ENCODE data around the gene KRTAP4-4.
"Not testable (repeated sequence)": the region's sequence is repeated elsewhere in the genome, so short reads cannot be mapped to it uniquely, and the experiment has no call there.

The KRTAP4-4 gene

GRCh38 chr17:41123292-41123990, 37.1 kb downstream of the KRTAP4-4 start:
- H3K4me1 ChIP-seq (ENCODE audit: control insufficient read depth, insufficient read depth, low read length); H3K27me3 ChIP-seq (ENCODE audit: control insufficient read depth, insufficient read depth, low read length); H3K9ac ChIP-seq (ENCODE audit: low read depth, low read length); H3K4me3 ChIP-seq (ENCODE audit: low read depth, low read length); H3K9me3 ChIP-seq (ENCODE audit: control insufficient read depth, insufficient read depth, low read length); H3K36me3 ChIP-seq (ENCODE audit: control insufficient read depth, insufficient read depth, low read length): not testable (repeated sequence)

GRCh38 chr17:41121742-41122141, 38.8 kb downstream of the KRTAP4-4 start:
- H3K36me3 ChIP-seq (ENCODE audit: control insufficient read depth, insufficient read depth, low read length) = no peaks in the 10 kb centered on the region
- no peak overlapping the region for H3K9ac ChIP-seq (ENCODE audit: low read depth, low read length)
- H3K9me3 ChIP-seq (ENCODE audit: control insufficient read depth, insufficient read depth, low read length) = no peaks in the 10 kb centered on the region
- no peaks in the 10 kb centered on the region for H3K27me3 ChIP-seq (ENCODE audit: control insufficient read depth, insufficient read depth, low read length)
- H3K4me3 ChIP-seq (ENCODE audit: low read depth, low read length) = no peak overlapping the region
- H3K4me1 ChIP-seq (ENCODE audit: control insufficient read depth, insufficient read depth, low read length) = no peaks in the 10 kb centered on the region

- not testable (repeated sequence) for H3K9me3 ChIP-seq (ENCODE audit: control insufficient read depth, insufficient read depth, low read length); H3K4me3 ChIP-seq (ENCODE audit: low read depth, low read length); H3K9ac ChIP-seq (ENCODE audit: low read depth, low read length); H3K36me3 ChIP-seq (ENCODE audit: control insufficient read depth, insufficient read depth, low read length); H3K4me1 ChIP-seq (ENCODE audit: control insufficient read depth, insufficient read depth, low read length); H3K27me3 ChIP-seq (ENCODE audit: control insufficient read depth, insufficient read depth, low read length)
Measured at GRCh38 chr17:41119696-41120690, 40.6 kb downstream of the KRTAP4-4 start.

- no peaks in the 10 kb centered on the region for H3K9me3 ChIP-seq (ENCODE audit: control insufficient read depth, insufficient read depth, low read length)
- no peaks in the 10 kb centered on the region for H3K27me3 ChIP-seq (ENCODE audit: control insufficient read depth, insufficient read depth, low read length)
- no peak overlapping the region for H3K4me3 ChIP-seq (ENCODE audit: low read depth, low read length)
- no peaks in the 10 kb centered on the region for H3K4me1 ChIP-seq (ENCODE audit: control insufficient read depth, insufficient read depth, low read length)
- H3K36me3 ChIP-seq (ENCODE audit: control insufficient read depth, insufficient read depth, low read length) = no peaks in the 10 kb centered on the region
- H3K9ac ChIP-seq (ENCODE audit: low read depth, low read length) = no peak overlapping the region
Measured at GRCh38 chr17:41118721-41119120, 41.8 kb downstream of the KRTAP4-4 start.

GRCh38 chr17:41117846-41118386, 42.6 kb downstream of the KRTAP4-4 start, which contains the start of gene KRTAP4-11:
TSS of gene KRTAP4-11 (minus strand) at chr17:41118373. CDS start at chr17:41118315, 58 bp downstream.
- not testable (repeated sequence) for H3K36me3 ChIP-seq (ENCODE audit: control insufficient read depth, insufficient read depth, low read length); H3K4me1 ChIP-seq (ENCODE audit: control insufficient read depth, insufficient read depth, low read length); H3K9ac ChIP-seq (ENCODE audit: low read depth, low read length); H3K9me3 ChIP-seq (ENCODE audit: control insufficient read depth, insufficient read depth, low read length); H3K27me3 ChIP-seq (ENCODE audit: control insufficient read depth, insufficient read depth, low read length); H3K4me3 ChIP-seq (ENCODE audit: low read depth, low read length)

- no peaks in the 10 kb centered on the region for H3K27me3 ChIP-seq (ENCODE audit: control insufficient read depth, insufficient read depth, low read length)
- no peak overlapping the region for H3K4me3 ChIP-seq (ENCODE audit: low read depth, low read length)
- H3K4me1 ChIP-seq (ENCODE audit: control insufficient read depth, insufficient read depth, low read length) = no peaks in the 10 kb centered on the region
- peaks cover 6% of the 10 kb centered on the region for H3K9me3 ChIP-seq (ENCODE audit: control insufficient read depth, insufficient read depth, low read length)
- H3K36me3 ChIP-seq (ENCODE audit: control insufficient read depth, insufficient read depth, low read length) = no peaks in the 10 kb centered on the region
- no peak overlapping the region for H3K9ac ChIP-seq (ENCODE audit: low read depth, low read length)
Measured at GRCh38 chr17:41116297-41116696, 44.3 kb downstream of the KRTAP4-4 start.

- no peak overlapping the region for H3K9ac ChIP-seq (ENCODE audit: low read depth, low read length)
- H3K4me1 ChIP-seq (ENCODE audit: control insufficient read depth, insufficient read depth, low read length) = peaks cover 12% of the 10 kb centered on the region
- no peaks in the 10 kb centered on the region for H3K27me3 ChIP-seq (ENCODE audit: control insufficient read depth, insufficient read depth, low read length)
- H3K9me3 ChIP-seq (ENCODE audit: control insufficient read depth, insufficient read depth, low read length) = peaks cover 9% of the 10 kb centered on the region
- no peaks in the 10 kb centered on the region for H3K36me3 ChIP-seq (ENCODE audit: control insufficient read depth, insufficient read depth, low read length)
- H3K4me3 ChIP-seq (ENCODE audit: low read depth, low read length) = no peak overlapping the region
Measured at GRCh38 chr17:41111151-41111885, 49.2 kb downstream of the KRTAP4-4 start.
